Hepatocyte (in vitro differentiated cells): ENCODE data around the gene PNMA6E. TPM values are rescaled to one million over a fixed set of nuclear protein-coding genes. Genes with fewer than 3 reads are reported as not detected.

Experiments used
- DNase-seq: peaks from one replicate; pipeline ENCODE4 v3.0.0-alpha.2; 2016; ENCODE audit warnings: low spot score
- H2AFZ ChIP-seq: fragments of 200-600 bp; sonication (generic); 2 replicates; pipeline ENCODE4 v1.6.0; 2016; ENCODE audit warnings: antibody characterized with exemption, mild to moderate bottlenecking
- H3K27ac ChIP-seq: fragments of 200-600 bp; sonication (generic); 2 replicates; pipeline ENCODE4 v1.5.1; 2016; ENCODE audit warnings: mild to moderate bottlenecking
- H3K27me3 ChIP-seq: fragments of 200-600 bp; sonication (generic); 2 replicates; pipeline ENCODE4 v1.6.1; 2016
- H3K36me3 ChIP-seq: fragments of 200-600 bp; sonication (generic); replicated peaks from 2 replicates; pipeline ENCODE4 v1.5.1; 2016; ENCODE audit warnings: low read depth; ENCODE audit not compliant: insufficient read depth
- H3K4me1 ChIP-seq: fragments of 200-600 bp; sonication (generic); 2 replicates; pipeline ENCODE4 v1.5.1; 2016; ENCODE audit warnings: mild to moderate bottlenecking, moderate library complexity; ENCODE audit not compliant: insufficient read depth
- H3K4me2 ChIP-seq: fragments of 200-600 bp; sonication (generic); 2 replicates; pipeline ENCODE4 v1.6.0; 2016
- H3K4me3 ChIP-seq: fragments of 200-600 bp; sonication (generic); 2 replicates; pipeline ENCODE4 v1.5.1; 2016; ENCODE audit warnings: mild to moderate bottlenecking
- H3K79me2 ChIP-seq: fragments of 200-600 bp; sonication (generic); 2 replicates; pipeline ENCODE4 v1.6.0; 2017; ENCODE audit warnings: mild to moderate bottlenecking
- H3K9me2 ChIP-seq: fragments of 200-600 bp; sonication (generic); replicated peaks from 2 replicates; pipeline ENCODE4 v1.6.0; 2017; ENCODE audit warnings: mild to moderate bottlenecking; ENCODE audit not compliant: insufficient read depth
- H3K9me3 ChIP-seq: fragments of 200-600 bp; sonication (generic); 2 replicates; pipeline ENCODE4 v1.5.1; 2016; ENCODE audit warnings: low read depth, mild to moderate bottlenecking
- H4K20me1 ChIP-seq: fragments of 200-600 bp; sonication (generic); 2 replicates; pipeline ENCODE4 v1.6.0; 2016; ENCODE audit warnings: mild to moderate bottlenecking; ENCODE audit not compliant: insufficient read depth, poor library complexity, severe bottlenecking
- CTCF ChIP-seq: fragments of 200-600 bp; sonication (generic); IDR thresholded peaks from 2 replicates; pipeline ENCODE4 v1.5.1; 2016; ENCODE audit warnings: antibody characterized with exemption, mild to moderate bottlenecking; ENCODE audit not compliant: poor library complexity
- EZH2 ChIP-seq: fragments of 200-600 bp; sonication (generic); IDR thresholded peaks from 2 replicates; pipeline ENCODE4 v1.6.1; 2016; ENCODE audit warnings: antibody characterized with exemption, mild to moderate bottlenecking, borderline replicate concordance
- EZH2phosphoT487 ChIP-seq: fragments of 200-600 bp; sonication (generic); IDR thresholded peaks from one replicate; pipeline ENCODE4 v1.6.1; 2018; ENCODE audit warnings: antibody characterized with exemption, mild to moderate bottlenecking, low read depth, moderate library complexity; ENCODE audit not compliant: unreplicated experiment, severe bottlenecking
- WGBS: methylation state at CpG from one replicate; pipeline ENCODE4 v1.1.6; 2016; ENCODE audit warnings: low lambda C conversion rate; ENCODE audit errors: missing lambda C conversion rate; 5-methylcytosine and 5-hydroxymethylcytosine counted together
- polyA plus RNA-seq: library from polyadenylated mRNA; unstranded; fragments of >200 nt; fragmentation: Nextera tagmentation; extraction: Ambion mirVana; gene quantifications from 2 replicates; pipeline ENCODE4 v1.2.1, GENCODE V29; 2016
- total RNA-seq: library from RNA; depleted of rRNA; stranded (reverse); fragments of >200 nt; gene quantifications from 2 replicates; pipeline ENCODE4 v1.2.3, GENCODE V29; 2014

Gene PNMA6E
- total and polyA plus RNA-seq, 2 experiments from 2014 or later: not detected

GRCh38 chrX:153449368-153450113, 48.4 kb upstream of the PNMA6E start:
- Histone ChIP-seq H4K20me1 (no peaks in the 10 kb centered on the region), H2AFZ (no peak overlapping the region), H3K9me3 (no peaks in the 10 kb centered on the region), H3K36me3 (no peaks in the 10 kb centered on the region), H3K4me1 (no peaks in the 10 kb centered on the region), H3K4me2 (no peak overlapping the region), H3K9me2 (no peaks in the 10 kb centered on the region), H3K4me3 (no peak overlapping the region), H3K27me3 (no peaks in the 10 kb centered on the region), H3K79me2 (no peaks in the 10 kb centered on the region), H3K27ac (no peak overlapping the region)
- peak; percentile 2 for DNase-seq
- TF ChIP-seq CTCF (no peak), EZH2phosphoT487 (no peak), EZH2 (no peak)
- 79% methylated on average over 15 of the region's 15 CpGs for WGBS

GRCh38 chrX:153448556-153449367, 47.6 kb upstream of the PNMA6E start:
- H2AFZ ChIP-seq: no peak overlapping the region
- no peaks in the 10 kb centered on the region for H3K4me1 ChIP-seq
- H3K4me3 ChIP-seq: no peak overlapping the region
- no peak for DNase-seq
- no peak overlapping the region for H3K27ac ChIP-seq
- H4K20me1 ChIP-seq: no peaks in the 10 kb centered on the region
- no peak for TF ChIP-seq EZH2
- TF ChIP-seq EZH2phosphoT487: no peak
- TF ChIP-seq CTCF: no peak
- H3K4me2 ChIP-seq: no peak overlapping the region
- H3K9me2 ChIP-seq: no peaks in the 10 kb centered on the region
- no peaks in the 10 kb centered on the region for H3K79me2 ChIP-seq
- WGBS: 86% methylated on average over 15 of the region's 21 CpGs
- H3K36me3 ChIP-seq: no peaks in the 10 kb centered on the region
- no peaks in the 10 kb centered on the region for H3K9me3 ChIP-seq
- H3K27me3 ChIP-seq: no peaks in the 10 kb centered on the region

GRCh38 chrX:153447581-153447960, 46.4 kb upstream of the PNMA6E start:
- TF ChIP-seq EZH2phosphoT487: no peak
- no peak for TF ChIP-seq CTCF
- TF ChIP-seq EZH2: no peak
- Histone ChIP-seq H3K4me3 (no peak overlapping the region), H3K4me1 (no peaks in the 10 kb centered on the region), H3K9me3 (no peaks in the 10 kb centered on the region), H4K20me1 (no peaks in the 10 kb centered on the region), H3K27me3 (no peaks in the 10 kb centered on the region), H3K36me3 (no peaks in the 10 kb centered on the region), H2AFZ (no peak overlapping the region), H3K9me2 (no peaks in the 10 kb centered on the region), H3K4me2 (no peak overlapping the region), H3K79me2 (no peaks in the 10 kb centered on the region), H3K27ac (no peak overlapping the region)
- 85% methylated on average over 8 of the region's 8 CpGs for WGBS
- DNase-seq: no peak
